A204.1 (cell line): Measurements from ENCODE around the gene ANKRD63.

ENCODE experiments used
- FAIRE-seq: peaks from 2 replicates; lab custom pipeline; 2012; peaks lifted over from hg19 to GRCh38; lab: Jason Lieb, UNC

Gene ANKRD63

DNA sequence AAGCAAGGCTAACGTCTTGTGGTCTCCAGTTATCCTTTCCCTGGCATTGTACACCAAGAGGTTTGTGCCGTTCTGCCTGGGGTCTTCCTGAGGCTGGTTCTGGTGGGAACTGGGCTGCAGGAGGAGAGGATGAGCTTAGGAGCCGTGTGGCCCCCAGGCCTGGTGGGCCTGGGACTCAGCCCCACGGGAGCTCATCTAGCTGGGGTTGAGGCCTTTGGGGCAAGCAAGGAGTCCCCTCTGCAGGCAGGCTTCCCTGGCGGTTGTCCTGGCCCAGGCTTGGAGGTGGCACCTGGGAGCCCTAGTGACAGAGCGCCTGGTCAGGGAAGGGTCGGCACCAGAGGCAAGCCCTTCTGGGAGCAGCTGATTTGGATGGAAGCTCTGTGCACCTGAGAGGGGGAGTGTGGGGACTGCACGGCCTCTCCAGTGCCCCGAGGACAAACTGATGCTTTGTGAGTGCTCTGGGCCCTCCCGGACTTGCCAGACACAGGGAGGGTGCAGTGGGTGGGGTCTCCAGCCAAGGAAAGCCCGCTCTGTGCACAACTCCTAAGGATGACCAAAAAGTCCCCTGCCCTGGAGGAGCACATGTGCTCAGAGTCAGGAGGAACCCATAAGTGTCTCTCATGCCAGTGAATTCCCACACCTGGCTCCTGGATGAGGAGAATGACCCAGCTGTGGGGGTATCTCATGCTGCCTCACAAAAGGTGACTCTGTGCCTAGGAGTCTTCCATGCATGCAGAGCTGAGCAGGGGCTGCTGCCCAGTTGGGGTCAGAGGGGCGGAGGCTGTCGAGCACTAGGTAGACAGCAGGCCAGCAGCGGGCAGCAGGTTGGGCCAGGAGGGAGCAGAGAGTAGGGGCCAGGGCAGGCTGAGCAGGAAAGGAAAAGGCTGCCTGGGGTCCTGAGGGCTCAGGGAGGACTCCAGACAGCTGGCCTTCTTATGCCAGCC, 41.3 kb downstream of the ANKRD63 start:
- FAIRE-seq = no peak

DNA sequence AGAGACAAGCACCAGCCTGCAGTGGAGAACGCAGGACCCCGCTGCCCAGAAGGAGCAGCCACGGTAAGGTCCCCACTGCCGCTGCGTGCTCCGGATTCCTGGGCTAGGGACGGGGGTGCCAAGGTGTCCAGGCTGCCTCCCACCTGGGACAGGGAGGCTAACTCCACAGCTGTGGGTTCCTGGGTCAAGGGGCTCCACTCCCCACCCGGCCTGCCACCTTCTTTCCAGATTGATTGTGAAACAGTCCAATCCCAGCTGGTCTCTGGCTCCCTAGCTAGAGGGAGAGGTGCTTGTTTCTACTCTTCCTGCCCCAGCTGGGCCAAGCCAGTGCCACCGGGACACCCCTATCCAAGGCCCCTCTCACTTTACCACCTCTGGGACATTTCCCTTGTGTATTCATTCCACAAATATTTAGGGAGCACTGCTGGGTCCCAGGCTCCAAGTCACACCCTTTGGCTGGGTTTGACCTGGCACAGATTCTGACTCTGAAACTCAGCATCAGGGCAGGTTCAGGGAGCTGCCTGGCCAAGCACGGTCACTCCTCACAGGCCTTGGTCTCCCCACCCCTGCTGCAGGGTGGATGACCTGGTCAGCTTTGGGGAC, 42.1 kb downstream of the ANKRD63 start:
- no peak for FAIRE-seq

DNA sequence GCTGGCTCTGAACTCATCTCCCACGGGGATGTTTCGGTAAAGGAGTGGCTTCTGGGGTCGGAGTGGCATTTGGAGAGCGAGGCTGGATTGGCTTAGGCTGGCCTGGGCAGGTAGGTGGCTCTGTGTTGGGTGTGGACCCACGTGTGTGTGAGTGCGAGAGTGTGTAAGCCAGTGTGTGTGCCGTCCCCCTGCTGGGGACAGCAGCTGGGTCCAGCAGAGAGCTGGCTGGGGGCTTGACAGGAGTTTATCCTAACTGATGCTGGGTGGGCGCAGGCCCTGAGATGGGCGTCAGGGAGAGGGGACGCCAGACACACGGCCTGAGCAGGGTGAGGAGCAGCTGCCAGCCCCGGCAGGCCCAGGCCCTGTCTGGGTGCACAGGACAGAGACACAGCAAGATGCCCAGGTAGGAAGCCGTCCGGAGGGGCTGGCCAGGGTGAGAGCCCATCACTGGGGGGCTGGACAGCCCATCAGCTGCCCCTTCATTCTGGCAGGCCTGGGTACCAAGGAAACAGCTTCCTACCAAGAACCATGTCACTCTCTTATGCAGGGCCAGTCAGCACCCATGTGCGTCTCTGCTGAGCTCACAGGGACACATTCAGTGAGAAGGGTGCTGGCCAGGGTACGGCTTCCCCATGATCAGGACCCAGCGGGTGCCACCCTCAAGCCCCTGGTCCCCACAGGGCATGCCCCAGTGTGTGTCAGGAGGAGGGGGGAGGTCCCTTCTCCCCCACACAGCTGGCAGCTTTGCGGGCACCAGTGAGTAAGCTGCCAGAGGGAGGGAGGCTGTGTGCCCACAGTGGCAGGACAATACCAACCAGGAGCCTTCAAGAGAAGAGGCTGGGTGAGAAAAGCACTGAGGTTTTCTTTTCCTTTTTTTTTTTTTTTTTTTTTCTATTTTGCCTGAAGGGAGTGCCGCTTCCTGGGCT, 42.9 kb downstream of the ANKRD63 start:
- no peak for FAIRE-seq

DNA sequence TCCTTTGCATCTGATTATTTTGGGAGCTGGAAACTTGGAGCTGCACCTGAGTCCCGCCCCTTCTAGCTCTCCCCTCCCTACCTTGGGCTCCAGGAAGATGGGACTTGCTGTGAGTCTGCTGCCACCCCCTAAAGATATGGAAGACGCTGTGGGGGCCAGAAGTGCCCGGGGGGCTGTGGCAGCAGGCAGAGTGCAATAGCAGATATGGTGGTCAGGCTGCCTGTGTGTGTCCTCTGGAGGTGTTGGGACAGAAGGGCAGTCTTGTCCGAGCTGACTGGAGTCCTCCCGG, 43.5 kb downstream of the ANKRD63 start:
- no peak for FAIRE-seq

DNA sequence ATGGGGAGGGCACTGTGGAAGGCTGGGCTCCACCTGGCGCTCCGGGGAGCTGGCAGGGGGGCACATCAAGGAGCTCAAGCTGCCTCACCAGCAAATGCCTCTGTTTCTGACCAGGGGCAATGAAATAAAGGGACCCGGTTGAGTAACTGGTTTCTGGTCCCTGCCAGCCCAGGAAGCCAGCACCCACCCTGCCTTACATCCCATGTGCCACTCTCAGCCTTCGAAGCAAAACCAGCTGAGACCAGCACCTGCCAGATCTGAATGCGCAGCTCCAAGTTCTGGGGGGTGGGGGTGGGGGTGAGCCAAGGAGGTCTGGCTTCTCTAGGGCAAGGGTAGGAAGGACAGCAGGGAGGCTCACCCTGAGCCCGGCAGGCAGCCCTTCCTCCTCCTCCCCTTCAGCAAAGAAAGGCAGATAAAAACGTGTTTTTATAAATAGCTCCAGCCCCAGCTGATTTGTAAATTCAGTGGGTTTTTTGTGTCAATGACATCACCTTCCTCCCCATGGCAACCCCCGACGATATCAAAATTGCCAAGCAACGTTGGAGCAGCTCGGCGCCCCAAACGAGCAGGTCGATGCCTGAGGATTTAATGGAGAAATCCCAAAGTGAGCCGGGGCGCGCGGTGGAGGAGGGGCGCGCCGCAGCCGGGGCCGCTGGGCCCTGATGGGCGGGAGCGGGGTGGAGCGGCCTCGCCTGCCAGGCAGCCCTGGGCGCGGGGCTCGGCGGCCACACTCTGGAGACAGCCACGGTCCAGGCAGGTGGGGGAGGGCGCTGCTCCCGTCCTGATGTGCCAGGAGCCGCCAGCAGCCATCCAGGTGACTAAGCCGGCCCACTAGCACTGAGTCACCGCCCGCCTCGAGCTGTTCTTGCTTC, 44.1 kb downstream of the ANKRD63 start, which contains the start of gene PAK6:
TSS of gene PAK6 (plus strand) at position 532 of the 872 bp plus-strand sequence. CDS start 25,723 bp downstream, outside the sequence.
- no peak for FAIRE-seq

DNA sequence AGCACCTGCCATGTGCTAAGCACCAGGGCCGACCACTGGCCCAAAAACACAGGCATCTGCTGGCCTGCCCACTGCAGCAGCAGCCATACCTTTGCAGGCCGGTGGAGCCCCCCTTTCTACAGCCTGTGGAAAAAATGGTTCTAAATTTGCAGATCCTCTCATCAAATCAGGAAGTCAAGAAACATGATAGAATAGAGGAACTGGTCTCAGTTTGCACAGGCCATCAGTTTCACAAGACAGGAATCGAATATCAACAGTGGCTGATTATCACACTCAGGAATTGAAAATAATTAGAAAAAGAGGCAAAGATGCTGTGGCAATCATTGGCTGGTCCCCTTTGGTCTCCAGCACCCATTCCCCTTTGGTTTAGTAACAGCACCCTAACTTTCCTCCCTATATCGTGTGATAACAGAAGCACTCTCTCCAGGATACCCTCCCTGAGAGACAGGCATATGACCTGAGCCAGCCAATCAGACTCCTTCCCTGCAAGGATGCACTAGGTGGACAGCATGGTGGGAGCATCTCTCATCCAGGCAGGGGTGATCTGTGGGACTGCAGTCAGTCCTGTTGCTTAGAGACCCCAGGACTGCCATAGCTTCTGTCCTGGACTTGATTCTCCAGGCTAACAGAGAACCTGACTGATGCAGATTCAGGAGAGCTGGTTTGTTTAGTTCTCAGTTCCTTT, 47.5 kb downstream of the ANKRD63 start:
- FAIRE-seq = no peak

DNA sequence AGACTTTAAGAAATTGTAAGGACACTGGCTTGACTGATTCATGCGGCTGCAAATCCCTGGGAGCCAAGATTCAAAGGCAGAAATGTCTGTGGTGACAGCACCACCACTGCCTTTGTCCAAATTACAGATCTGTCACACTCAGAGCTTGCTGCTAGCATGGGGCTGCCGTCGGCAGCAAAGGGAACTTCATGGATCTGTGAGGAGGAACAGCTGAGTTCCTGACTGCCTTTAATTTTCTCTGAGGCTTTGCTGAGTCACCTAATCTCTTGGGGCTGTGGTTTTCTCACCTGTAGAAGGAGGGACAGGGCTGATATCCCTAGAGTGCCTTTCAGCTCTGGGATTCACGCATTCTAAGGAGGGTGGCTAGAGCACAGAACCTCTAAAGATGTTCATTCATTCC, 48.1 kb downstream of the ANKRD63 start:
- no peak for FAIRE-seq

DNA sequence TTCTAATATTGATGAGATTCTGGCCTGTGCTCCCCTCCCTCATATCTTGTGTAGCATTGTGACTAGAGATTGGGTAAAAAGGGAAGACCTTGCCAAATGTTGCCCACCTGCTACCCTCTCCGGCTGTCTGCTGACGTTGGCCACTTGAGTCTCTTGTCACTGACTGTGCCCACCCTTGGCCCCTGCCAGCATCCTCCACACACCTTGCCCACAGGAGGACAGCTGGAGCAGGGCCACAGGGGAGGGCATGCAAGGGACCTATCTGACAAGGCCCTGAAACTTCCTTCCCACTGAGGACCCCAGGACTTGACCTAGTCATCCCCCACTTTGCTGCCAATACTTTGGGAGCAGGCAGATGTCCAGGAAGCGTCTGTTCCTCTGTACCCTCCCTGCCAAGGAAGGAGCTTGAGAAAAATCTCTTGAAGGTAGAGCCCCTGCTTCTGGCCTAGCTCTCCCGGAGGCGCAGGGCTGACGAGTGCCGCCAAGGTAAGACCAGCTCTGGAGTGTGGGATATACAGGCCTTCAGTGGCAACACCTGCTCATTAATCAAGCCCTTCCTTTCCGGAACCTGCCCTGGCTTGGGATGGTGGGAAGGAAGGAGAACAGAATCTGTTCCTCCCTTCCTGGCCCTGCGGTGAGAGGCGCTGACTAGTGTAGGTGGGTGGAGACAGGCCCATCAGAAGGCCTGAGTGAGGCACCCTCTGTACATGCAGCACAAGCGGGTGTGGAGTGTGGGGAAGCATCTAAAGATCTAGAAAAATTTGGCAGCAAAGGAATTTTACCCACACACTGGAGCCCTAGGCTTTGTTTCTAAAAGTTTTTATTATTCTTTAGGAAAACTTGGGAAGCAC, 48.9 kb downstream of the ANKRD63 start:
- FAIRE-seq = no peak

DNA sequence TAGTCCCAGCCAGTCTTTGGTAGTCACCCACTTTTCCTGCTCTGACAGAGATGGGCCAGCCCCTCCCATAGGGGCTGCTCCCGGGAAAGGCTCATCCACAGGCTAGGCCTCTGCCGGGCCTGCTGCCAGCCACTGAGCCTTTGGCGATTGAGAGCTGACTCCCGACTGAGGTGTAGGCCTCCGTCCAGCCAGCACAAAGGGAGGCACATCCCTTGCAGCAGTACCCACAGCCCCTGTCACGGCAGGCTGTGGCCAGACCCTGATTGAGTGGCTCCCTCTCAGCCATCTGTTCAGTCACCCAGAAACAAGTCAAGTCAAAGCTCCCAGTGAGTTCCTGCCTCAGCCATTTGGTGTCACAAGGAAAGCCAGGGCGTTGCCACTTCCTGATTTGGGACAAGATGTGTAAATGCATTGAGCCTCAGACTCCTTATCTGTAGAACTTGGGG, 50.2 kb downstream of the ANKRD63 start:
- no peak for FAIRE-seq
